C4-2B (cell line): ENCODE data around the gene ARNT2.

Experiments
- CTCF ChIP-seq: fragments of 450-650 bp; conservative IDR thresholded peaks from 2 replicates; pipeline ENCODE4 v1.5.1; 2017; ENCODE audit warnings: mild to moderate bottlenecking
- ZFX ChIP-seq: fragments of 450-650 bp; IDR thresholded peaks from 2 replicates; pipeline ENCODE4 v1.6.1; 2017

GRCh38 chr15:80523746-80524145, 119.6 kb downstream of the ARNT2 start:
- no peak for TF ChIP-seq CTCF
- TF ChIP-seq ZFX: no peak
